GM13976 (cell line): ENCODE measurements around the gene ATF7IP.

Experiments used
- DNase-seq: peaks from one replicate; pipeline ENCODE4 v3.0.0; 2012; ENCODE audit warnings: low spot score
- in situ Hi-C: fragments of 300-500 bp; cut with MboI; formaldehyde crosslinking; loops from one replicate; pipeline ENCODE4 v1.12.0; 2022; ENCODE audit warnings: low sequenced_read_pairs, mixed read lengths, inconsistent platforms; ENCODE audit not compliant: unreplicated experiment
- TF ChIP-seq, protein P1 (sequence below): IDR thresholded peaks from 2 replicates; pipeline ENCODE4 v1.5.1; 2012; ENCODE audit warnings: borderline replicate concordance, mild to moderate bottlenecking; ENCODE audit not compliant: insufficient read depth; ENCODE audit errors: extremely low read depth, missing control alignments, control extremely low read depth

The ATF7IP gene

DNA sequence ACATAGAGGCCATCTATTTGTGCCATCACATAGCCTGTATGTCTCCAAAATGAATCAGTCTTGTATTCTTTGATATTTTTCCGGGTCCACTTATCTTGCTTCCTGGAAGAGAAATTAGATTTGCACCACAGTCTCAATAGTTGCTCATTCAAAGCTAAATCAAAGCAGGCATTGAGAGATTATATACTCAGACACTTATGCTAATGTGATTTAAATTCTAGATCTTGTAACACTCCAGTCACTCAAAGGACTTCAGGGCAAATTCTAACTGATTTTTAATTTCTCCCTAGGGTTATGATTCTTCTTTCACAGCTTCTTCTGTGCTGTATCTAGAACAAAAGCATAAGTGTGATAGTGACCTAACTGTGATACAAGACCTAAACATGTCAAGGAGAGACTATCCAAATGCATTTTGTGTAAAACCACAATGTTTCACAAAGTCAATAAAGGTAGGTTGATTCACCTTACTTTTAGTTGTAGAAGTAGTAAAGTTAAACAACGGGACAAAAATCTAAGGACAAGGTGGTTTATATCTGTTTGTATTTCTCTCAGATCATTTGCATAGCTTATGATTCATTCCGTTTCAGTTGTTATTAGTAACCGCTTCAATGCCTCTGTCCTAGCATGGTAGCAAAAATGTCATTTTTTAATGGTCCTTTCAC is 175.4 kb downstream of the ATF7IP start:
- in situ Hi-C loops, result no loop called here
- TF ChIP-seq, protein P1, sequence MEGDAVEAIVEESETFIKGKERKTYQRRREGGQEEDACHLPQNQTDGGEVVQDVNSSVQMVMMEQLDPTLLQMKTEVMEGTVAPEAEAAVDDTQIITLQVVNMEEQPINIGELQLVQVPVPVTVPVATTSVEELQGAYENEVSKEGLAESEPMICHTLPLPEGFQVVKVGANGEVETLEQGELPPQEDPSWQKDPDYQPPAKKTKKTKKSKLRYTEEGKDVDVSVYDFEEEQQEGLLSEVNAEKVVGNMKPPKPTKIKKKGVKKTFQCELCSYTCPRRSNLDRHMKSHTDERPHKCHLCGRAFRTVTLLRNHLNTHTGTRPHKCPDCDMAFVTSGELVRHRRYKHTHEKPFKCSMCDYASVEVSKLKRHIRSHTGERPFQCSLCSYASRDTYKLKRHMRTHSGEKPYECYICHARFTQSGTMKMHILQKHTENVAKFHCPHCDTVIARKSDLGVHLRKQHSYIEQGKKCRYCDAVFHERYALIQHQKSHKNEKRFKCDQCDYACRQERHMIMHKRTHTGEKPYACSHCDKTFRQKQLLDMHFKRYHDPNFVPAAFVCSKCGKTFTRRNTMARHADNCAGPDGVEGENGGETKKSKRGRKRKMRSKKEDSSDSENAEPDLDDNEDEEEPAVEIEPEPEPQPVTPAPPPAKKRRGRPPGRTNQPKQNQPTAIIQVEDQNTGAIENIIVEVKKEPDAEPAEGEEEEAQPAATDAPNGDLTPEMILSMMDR, result no peak
- DNase-seq, result no peak

DNA sequence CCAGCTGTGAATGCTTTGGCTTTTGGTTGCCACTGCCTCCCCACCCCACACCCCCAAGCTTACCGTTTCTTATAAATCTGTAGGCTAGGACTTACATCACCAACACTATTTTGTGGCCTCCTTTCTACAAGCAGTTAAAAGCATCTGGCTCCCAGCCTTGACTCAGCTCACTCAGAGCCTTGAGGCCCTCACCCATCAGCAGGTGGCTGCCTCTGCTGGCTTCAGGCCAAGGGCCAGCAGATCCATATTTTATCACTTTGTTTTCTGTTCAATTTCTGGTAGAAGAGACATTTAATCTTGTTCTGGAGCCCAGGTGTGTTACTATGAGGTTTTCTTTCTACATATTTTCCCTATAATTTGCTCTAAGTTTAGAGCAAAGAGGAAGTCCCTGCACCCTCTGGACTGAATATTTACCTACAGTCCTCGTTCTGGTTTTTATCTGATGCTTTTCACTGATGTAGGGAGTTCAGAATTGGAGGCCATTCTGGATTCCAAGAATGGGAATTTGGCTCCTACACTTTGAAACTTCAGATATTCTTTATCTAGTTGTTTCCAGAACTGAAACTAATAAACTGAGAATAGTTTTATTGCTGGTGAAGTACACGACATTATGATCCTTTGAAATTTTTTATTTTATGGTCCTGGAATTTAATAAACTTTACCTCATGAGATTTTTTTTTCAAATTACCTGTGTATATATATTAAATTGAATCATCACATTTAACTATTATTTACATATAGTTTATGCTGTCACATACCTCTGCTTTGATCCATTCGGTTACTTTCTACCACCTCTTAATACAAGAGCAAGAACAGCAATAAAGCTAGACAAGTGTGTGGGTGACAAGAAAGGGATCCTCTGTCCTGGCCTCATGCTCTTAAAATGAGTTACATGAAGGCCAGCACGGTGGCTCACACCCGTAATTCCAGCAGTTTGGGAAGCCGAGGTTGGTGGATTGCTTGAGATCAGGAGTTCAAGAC is 180.0 kb downstream of the ATF7IP start:
- in situ Hi-C loops, result no loop called here
- TF ChIP-seq, protein P1, result no peak
- no peak for DNase-seq

DNA sequence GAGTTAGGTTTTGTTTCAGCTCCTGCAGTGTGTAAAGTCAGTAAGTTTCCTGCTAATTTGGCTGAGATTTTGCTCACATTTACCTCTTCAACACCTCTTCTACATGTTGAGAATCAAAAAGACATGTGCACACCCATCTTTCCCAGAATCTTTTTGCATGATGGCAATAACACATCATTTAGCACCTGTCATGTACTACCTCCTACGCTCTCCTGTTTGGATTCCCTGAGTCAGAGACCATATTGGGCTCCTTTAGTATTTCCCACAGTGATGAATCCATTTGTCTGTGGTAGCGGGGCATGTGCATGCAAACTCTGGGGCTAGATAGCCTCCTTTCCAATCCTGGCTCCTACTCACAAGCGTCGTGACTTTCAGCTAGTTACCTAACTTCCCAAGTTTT is 182.1 kb downstream of the ATF7IP start:
- TF ChIP-seq, protein P1, result no peak
- DNase-seq, result no peak
- in situ Hi-C loops, result no loop called here

DNA sequence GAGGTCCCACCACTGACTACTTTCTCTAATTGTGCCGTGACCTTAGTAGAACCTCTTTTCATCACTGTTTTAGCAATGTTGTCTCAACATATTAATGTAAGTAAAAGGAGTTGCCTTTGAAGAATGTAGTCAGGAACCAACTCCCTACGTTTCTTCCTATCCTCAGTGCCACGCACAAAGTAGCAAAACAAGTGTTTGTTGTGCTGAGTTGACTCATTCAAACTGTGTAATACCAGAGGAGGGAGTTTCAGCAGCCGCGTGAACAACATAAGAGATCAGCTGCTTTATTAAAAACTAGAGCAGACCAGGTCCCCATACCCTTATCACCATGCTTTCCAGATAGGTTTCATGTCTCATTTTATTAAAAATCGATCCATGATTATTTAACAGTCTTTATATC is 183.1 kb downstream of the ATF7IP start:
- TF ChIP-seq, protein P1, result no peak
- no peak for DNase-seq
- in situ Hi-C loops, result no loop called here
